ENCODE data around the gene LGALS14. TPM values are rescaled to one million over a fixed set of nuclear protein-coding genes. Genes with fewer than 3 reads are reported as not detected.
"Not testable (repeated sequence)": the region's sequence is repeated elsewhere in the genome, so short reads cannot be mapped to it uniquely, and the experiment has no call there.

Gene LGALS14
- total RNA-seq, 4 donors from 2014 or later = not detected

GRCh38 chr19:39679056-39679790 is 25.1 kb upstream of the LGALS14 start:
- H3K4me1 ChIP-seq = no peaks in the 10 kb centered on the region
- H3K27me3 ChIP-seq = no peaks in the 10 kb centered on the region
- no peaks in the 10 kb centered on the region for H3K9me3 ChIP-seq
- TF ChIP-seq CTCF (IDR thresholded peaks at IDR 0.05) = no peak
- no peak for TF ChIP-seq POLR2A (IDR thresholded peaks at IDR 0.05)
- DNase-seq = no peak
- H3K36me3 ChIP-seq = no peaks in the 10 kb centered on the region
- no peak overlapping the region for H3K4me3 ChIP-seq
- H3K27ac ChIP-seq = no peak overlapping the region

- TF ChIP-seq CTCF (IDR thresholded peaks at IDR 0.05) (no peak), POLR2A (IDR thresholded peaks at IDR 0.05) (no peak)
- H3K4me3 ChIP-seq = no peak overlapping the region
- no peaks in the 10 kb centered on the region for H3K4me1 ChIP-seq
- no peaks in the 10 kb centered on the region for H3K27me3 ChIP-seq
- no peak for DNase-seq
- H3K27ac ChIP-seq = no peak overlapping the region
- no peaks in the 10 kb centered on the region for H3K9me3 ChIP-seq
- H3K36me3 ChIP-seq = no peaks in the 10 kb centered on the region
Observed at GRCh38 chr19:39679791-39680168, 24.5 kb upstream of the LGALS14 start.

GRCh38 chr19:39680593-39680992 is 23.7 kb upstream of the LGALS14 start:
- H3K27me3 ChIP-seq = no peaks in the 10 kb centered on the region
- H3K9me3 ChIP-seq = no peaks in the 10 kb centered on the region
- no peak overlapping the region for H3K27ac ChIP-seq
- H3K36me3 ChIP-seq = no peaks in the 10 kb centered on the region
- no peaks in the 10 kb centered on the region for H3K4me1 ChIP-seq
- TF ChIP-seq POLR2A (IDR thresholded peaks at IDR 0.05) (no peak), CTCF (IDR thresholded peaks at IDR 0.05) (no peak)
- H3K4me3 ChIP-seq = no peak overlapping the region
- DNase-seq = no peak

- Histone ChIP-seq H3K36me3 (no peaks in the 10 kb centered on the region), H3K27ac (no peak overlapping the region), H3K9me3 (no peaks in the 10 kb centered on the region), H3K27me3 (no peaks in the 10 kb centered on the region), H3K4me1 (no peaks in the 10 kb centered on the region), H3K4me3 (no peak overlapping the region)
- TF ChIP-seq POLR2A (IDR thresholded peaks at IDR 0.05) (no peak), CTCF (IDR thresholded peaks at IDR 0.05) (no peak)
- DNase-seq = no peak
Observed at GRCh38 chr19:39681416-39681815, 22.9 kb upstream of the LGALS14 start.

- Histone ChIP-seq H3K36me3 (no peaks in the 10 kb centered on the region), H3K27ac (no peak overlapping the region), H3K27me3 (no peaks in the 10 kb centered on the region), H3K4me1 (no peaks in the 10 kb centered on the region), H3K9me3 (no peaks in the 10 kb centered on the region), H3K4me3 (no peak overlapping the region)
- no peak for TF ChIP-seq CTCF (IDR thresholded peaks at IDR 0.05)
- no peak for DNase-seq
Observed at GRCh38 chr19:39684267-39684666, 20.0 kb upstream of the LGALS14 start.

GRCh38 chr19:39686739-39687138 is 17.5 kb upstream of the LGALS14 start:
- TF ChIP-seq POLR2A (IDR thresholded peaks at IDR 0.05) (no peak), CTCF (IDR thresholded peaks at IDR 0.05) (no peak)
- Histone ChIP-seq H3K9me3 (no peaks in the 10 kb centered on the region), H3K27ac (no peak overlapping the region), H3K36me3 (no peaks in the 10 kb centered on the region), H3K4me1 (no peaks in the 10 kb centered on the region), H3K27me3 (no peaks in the 10 kb centered on the region), H3K4me3 (no peak overlapping the region)
- no peak for DNase-seq

- not testable (repeated sequence) for H3K4me3 ChIP-seq, H3K27ac ChIP-seq, DNase-seq, H3K36me3 ChIP-seq, H3K27me3 ChIP-seq, H3K9me3 ChIP-seq, H3K4me1 ChIP-seq
Observed at GRCh38 chr19:39688637-39689036, 15.6 kb upstream of the LGALS14 start.

Data from Peyer's patch (tissue), 4 donors.